Measurements from ENCODE around the gene LZTS2. TPM values are rescaled to one million over a fixed set of nuclear protein-coding genes. Genes with fewer than 3 reads are reported as not detected.

The LZTS2 gene
- total and polyA plus RNA-seq, 2 of the 4 experiments (the other 2 are of a cell fraction), result 19.2 to 101 TPM

DNA sequence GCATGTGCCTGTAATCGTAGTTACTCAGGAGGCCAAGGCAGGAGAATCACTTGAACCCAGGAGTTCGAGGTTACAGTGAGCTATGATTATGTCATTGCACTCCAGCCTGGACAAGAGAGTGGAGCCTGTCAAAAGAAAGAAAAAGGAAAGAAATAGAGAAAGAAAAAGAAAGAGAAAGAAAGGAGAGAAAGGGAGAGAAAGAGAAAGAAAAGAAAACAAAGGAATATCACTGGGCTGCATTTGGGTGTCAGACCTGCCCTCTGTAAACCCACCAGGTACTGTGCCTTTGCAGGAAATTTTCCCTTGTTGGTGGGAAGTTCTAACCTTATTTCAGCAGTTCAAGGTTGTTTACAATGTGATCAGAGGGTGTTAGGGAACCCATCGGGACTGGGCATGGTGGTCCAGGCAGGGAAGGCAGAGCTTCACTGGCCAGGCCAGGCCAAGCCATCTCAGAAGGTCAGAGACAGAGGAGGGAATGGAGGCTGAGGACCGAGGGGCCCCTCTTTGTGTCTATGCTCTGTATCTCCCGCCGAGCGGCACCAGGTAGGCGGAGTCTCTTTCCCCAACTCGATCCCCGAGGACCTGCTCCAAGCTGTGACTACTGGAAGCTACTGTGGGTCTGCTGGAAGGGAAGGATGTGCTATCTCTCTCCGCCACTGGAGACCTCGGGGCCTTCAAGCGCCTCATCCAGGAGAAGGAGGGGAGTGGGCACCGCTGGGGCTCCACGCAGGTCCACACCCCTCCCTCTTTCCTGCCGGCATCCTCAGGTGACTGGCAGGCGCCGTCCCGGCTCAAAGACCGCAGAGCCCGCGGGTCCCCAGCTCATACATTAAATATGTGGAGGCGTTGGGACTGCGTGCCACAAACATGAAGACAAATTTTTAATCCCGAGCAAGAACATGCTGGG, 47.0 kb downstream of the LZTS2 start:
- CTCF ChIA-PET, result interaction anchor here (0.7 to 1.3 kb wide), 2 partner anchors 11 to 15 kb away, joined by 3 read pairs; partner anchors contain the start of gene KAZALD1
- ATAC-seq (ENCODE audit: low read depth) (no peak), DNase-seq (peak; percentile 11)
- Histone ChIP-seq H2BK5ac (ENCODE audit: low read depth, low read length, poor library complexity, severe bottlenecking) (no peak overlapping the region), H3K23ac (ENCODE audit: low read depth, low read length) (peak overlapping the region; percentile 26; the same call in 1 of the 2 replicates), H3K56ac (ENCODE audit: extremely low read depth, insufficient read depth, low read length) (no peak overlapping the region), H3K79me1 (ENCODE audit: low read depth in 1 of 2, low read length in 2 of 2) (peaks cover 0 to 6% of the 10 kb centered on the region in 2 experiments; a peak in 2 of 4 replicates), H2BK20ac (ENCODE audit: low read depth, low read length) (0 out of 2 replicates have a peak overlapping the region, but pooled peaks have one; percentile 17), H3K9me1 (ENCODE audit: insufficient read depth, low read length) (peaks cover 8% of the 10 kb centered on the region; the same call in 1 of the 2 replicates), H3K9ac (ENCODE audit: low read depth, low read length) (no peak overlapping the region), H3K9me3 (ENCODE audit: control insufficient read depth, insufficient read depth, low read length) (no peaks in the 10 kb centered on the region), H2AK9ac (replicated peaks; ENCODE audit: low read depth, low read length, poor library complexity) (peak overlapping the region; percentile 60), H3K4me3 (ENCODE audit: insufficient read depth, low read depth, low read length) (no peak overlapping the region), H2BK120ac (ENCODE audit: low read depth, low read length) (peak overlapping the region; percentile 59), H3K18ac (ENCODE audit: low read depth, low read length) (no peak overlapping the region), H3K4me2 (ENCODE audit: low read depth, low read length) (no peak overlapping the region), H3K27me3 (ENCODE audit: control insufficient read depth, insufficient read depth, low read length) (peaks cover 19% of the 10 kb centered on the region), H3K4me1 (ENCODE audit: control insufficient read depth, insufficient read depth, low read length) (peaks cover 14% of the 10 kb centered on the region), H4K91ac (ENCODE audit: insufficient read depth, low read depth, low read length) (peak overlapping the region; percentile 45), H4K5ac (ENCODE audit: low read depth, low read length) (no peak overlapping the region), H2BK15ac (ENCODE audit: low read depth, low read length) (no peak overlapping the region), H3K36me3 (ENCODE audit: control insufficient read depth, insufficient read depth, low read length) (no peaks in the 10 kb centered on the region), H2AK5ac (ENCODE audit: low read depth, low read length) (peak overlapping the region; percentile 35; the same call in 1 of the 2 replicates), H3K27ac (ENCODE audit: insufficient read depth, low read length) (no peak overlapping the region), H2AFZ (replicated peaks; ENCODE audit: low read length, poor library complexity) (peak overlapping the region; percentile 80), H4K8ac (ENCODE audit: low read depth in 2 of 2, low read length in 2 of 2) (peak overlapping the region; percentile 58 to 63; a peak in 1 of 4 replicates), H4K20me1 (ENCODE audit: insufficient read depth, low read length) (no peaks in the 10 kb centered on the region), H3K4ac (ENCODE audit: low read depth, low read length) (peak overlapping the region; percentile 59; the same call in 1 of the 2 replicates), H3K14ac (replicated peaks; ENCODE audit: low read depth, low read length) (no peak overlapping the region)
- TF ChIP-seq RCOR1 (IDR thresholded peaks at IDR 0.05; ENCODE audit: insufficient replicate concordance, low read length) (no peak), MAZ (IDR thresholded peaks at IDR 0.05; ENCODE audit: borderline replicate concordance, low read depth, low read length) (no peak), BHLHE40 (IDR thresholded peaks at IDR 0.05; ENCODE audit: low read depth, low read length) (0 out of 2 replicates have a peak, but pooled peaks have one; percentile 7), RAD21 (IDR thresholded peaks at IDR 0.05; ENCODE audit: low read length) (no peak), CHD1 (IDR thresholded peaks at IDR 0.05; ENCODE audit: low read depth, low read length) (no peak), MAFK (IDR thresholded peaks at IDR 0.05; ENCODE audit: low read depth, low read length) (no peak), NFE2L2 (IDR thresholded peaks at IDR 0.05; ENCODE audit: low read depth, low read length) (no peak)
- TF ChIP-seq, protein P1, sequence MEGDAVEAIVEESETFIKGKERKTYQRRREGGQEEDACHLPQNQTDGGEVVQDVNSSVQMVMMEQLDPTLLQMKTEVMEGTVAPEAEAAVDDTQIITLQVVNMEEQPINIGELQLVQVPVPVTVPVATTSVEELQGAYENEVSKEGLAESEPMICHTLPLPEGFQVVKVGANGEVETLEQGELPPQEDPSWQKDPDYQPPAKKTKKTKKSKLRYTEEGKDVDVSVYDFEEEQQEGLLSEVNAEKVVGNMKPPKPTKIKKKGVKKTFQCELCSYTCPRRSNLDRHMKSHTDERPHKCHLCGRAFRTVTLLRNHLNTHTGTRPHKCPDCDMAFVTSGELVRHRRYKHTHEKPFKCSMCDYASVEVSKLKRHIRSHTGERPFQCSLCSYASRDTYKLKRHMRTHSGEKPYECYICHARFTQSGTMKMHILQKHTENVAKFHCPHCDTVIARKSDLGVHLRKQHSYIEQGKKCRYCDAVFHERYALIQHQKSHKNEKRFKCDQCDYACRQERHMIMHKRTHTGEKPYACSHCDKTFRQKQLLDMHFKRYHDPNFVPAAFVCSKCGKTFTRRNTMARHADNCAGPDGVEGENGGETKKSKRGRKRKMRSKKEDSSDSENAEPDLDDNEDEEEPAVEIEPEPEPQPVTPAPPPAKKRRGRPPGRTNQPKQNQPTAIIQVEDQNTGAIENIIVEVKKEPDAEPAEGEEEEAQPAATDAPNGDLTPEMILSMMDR (conservative IDR thresholded peaks at IDR 0.05; ENCODE audit: low read depth, low read length), result no peak
- TF ChIP-seq, protein P2, sequence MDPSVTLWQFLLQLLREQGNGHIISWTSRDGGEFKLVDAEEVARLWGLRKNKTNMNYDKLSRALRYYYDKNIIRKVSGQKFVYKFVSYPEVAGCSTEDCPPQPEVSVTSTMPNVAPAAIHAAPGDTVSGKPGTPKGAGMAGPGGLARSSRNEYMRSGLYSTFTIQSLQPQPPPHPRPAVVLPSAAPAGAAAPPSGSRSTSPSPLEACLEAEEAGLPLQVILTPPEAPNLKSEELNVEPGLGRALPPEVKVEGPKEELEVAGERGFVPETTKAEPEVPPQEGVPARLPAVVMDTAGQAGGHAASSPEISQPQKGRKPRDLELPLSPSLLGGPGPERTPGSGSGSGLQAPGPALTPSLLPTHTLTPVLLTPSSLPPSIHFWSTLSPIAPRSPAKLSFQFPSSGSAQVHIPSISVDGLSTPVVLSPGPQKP (IDR thresholded peaks at IDR 0.05; ENCODE audit: borderline replicate concordance, low read depth, low read length), result no peak
- BruUV-seq (replicated peaks), result no TSS peak
- POLR2A ChIA-PET (ENCODE audit: unreplicated experiment), result interaction anchor here (0.5 kb wide), 1 partner anchor 16 kb away, joined by 3 read pairs; no protein-coding TSS in a partner anchor
- dilution Hi-C loops (cut with HindIII; ENCODE audit: low sequenced_read_pairs, unreplicated experiment) (no loop called here), in situ Hi-C loops (cut with MboI; ENCODE audit: low sequenced_read_pairs) (no loop called here), intact Hi-C loops (cut with micrococcal nuclease) (no loop called here)
- WGBS, 2 experiments (ENCODE audit: extremely low coverage in 2 of 2, insufficient read length in 1 of 2), result 34% methylated on average over 8 of the region's 25 CpGs; no CpG with 5 or more reads in 1 of the 2 experiments

Measured in IMR-90 (cell line).